ENCODE results near the gene PRSS23.

DNA sequence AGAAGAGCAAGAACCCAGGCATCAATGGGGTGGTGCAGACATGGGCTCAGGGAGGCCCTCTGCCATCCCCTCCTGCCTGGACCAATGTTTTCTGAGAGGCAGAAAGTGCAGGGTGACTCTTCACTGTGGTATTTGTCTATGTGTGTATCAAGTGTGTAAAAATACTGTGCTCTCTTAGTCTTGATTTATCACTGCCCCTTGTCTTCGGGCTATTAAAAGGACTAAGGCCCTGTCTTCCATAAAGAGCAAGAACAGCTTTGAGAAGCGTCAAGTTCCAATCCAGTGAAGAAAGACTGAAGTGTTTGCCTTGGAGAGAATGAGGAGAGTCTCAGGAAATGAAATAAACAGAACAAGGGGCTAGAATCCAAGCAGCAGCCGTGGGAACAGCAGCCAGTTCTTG lies 14.4 kb downstream of the PRSS23 start:
- no peak for TF ChIP-seq EP300 (IDR thresholded peaks at IDR 0.05)
- TF ChIP-seq, protein P1, sequence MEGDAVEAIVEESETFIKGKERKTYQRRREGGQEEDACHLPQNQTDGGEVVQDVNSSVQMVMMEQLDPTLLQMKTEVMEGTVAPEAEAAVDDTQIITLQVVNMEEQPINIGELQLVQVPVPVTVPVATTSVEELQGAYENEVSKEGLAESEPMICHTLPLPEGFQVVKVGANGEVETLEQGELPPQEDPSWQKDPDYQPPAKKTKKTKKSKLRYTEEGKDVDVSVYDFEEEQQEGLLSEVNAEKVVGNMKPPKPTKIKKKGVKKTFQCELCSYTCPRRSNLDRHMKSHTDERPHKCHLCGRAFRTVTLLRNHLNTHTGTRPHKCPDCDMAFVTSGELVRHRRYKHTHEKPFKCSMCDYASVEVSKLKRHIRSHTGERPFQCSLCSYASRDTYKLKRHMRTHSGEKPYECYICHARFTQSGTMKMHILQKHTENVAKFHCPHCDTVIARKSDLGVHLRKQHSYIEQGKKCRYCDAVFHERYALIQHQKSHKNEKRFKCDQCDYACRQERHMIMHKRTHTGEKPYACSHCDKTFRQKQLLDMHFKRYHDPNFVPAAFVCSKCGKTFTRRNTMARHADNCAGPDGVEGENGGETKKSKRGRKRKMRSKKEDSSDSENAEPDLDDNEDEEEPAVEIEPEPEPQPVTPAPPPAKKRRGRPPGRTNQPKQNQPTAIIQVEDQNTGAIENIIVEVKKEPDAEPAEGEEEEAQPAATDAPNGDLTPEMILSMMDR (IDR thresholded peaks at IDR 0.05): no peak

All from ovary (tissue), 3 donors.